ENCODE data around the gene SAPCD2.

Gene SAPCD2

GRCh38 chr9:137082222-137082924 lies 12.0 kb upstream of the SAPCD2 start:
- DNase-seq (ENCODE audit: low read depth in 1 of 2, low spot score in 1 of 2) = no peak

GRCh38 chr9:137080260-137081122 lies 10.1 kb upstream of the SAPCD2 start:
- DNase-seq (ENCODE audit: low read depth in 1 of 2, low spot score in 1 of 2) = no peak

- DNase-seq (ENCODE audit: low read depth in 1 of 2, low spot score in 1 of 2) = no peak
Observed at GRCh38 chr9:137079401-137079787, 9.0 kb upstream of the SAPCD2 start.

GRCh38 chr9:137078701-137079400 lies 8.5 kb upstream of the SAPCD2 start:
- no peak for DNase-seq (ENCODE audit: low read depth in 1 of 2, low spot score in 1 of 2)

GRCh38 chr9:137077758-137078693 lies 7.7 kb upstream of the SAPCD2 start:
- no peak for DNase-seq (ENCODE audit: low read depth in 1 of 2, low spot score in 1 of 2)

GRCh38 chr9:137077010-137077747 lies 6.8 kb upstream of the SAPCD2 start, which contains the start of gene UAP1L1:
Gene UAP1L1, plus strand, starts transcription at chr9:137077517. Its CDS starts 16 bp downstream, at chr9:137077533.
- DNase-seq (ENCODE audit: low read depth in 1 of 2, low spot score in 1 of 2) = no peak

GRCh38 chr9:137076636-137077009 lies 6.3 kb upstream of the SAPCD2 start:
- DNase-seq (ENCODE audit: low read depth in 1 of 2, low spot score in 1 of 2) = no peak

- DNase-seq (ENCODE audit: low read depth in 1 of 2, low spot score in 1 of 2) = no peak
Observed at GRCh38 chr9:137075275-137075775, 5.0 kb upstream of the SAPCD2 start.

- DNase-seq (ENCODE audit: low read depth in 1 of 2, low spot score in 1 of 2) = no peak
Observed at GRCh38 chr9:137074657-137075274, 4.4 kb upstream of the SAPCD2 start.

- DNase-seq (ENCODE audit: low read depth in 1 of 2, low spot score in 1 of 2) = no peak
Observed at GRCh38 chr9:137073992-137074399, 3.6 kb upstream of the SAPCD2 start.

- DNase-seq (ENCODE audit: low read depth in 1 of 2, low spot score in 1 of 2) = no peak
Observed at GRCh38 chr9:137071282-137071681, 925 bp upstream of the SAPCD2 start.

GRCh38 chr9:137070906-137071275 lies 534 bp upstream of the SAPCD2 start:
- no peak for DNase-seq (ENCODE audit: low read depth in 1 of 2, low spot score in 1 of 2)

GRCh38 chr9:137069508-137070091 lies 757 bp downstream of the SAPCD2 start:
- DNase-seq (ENCODE audit: low read depth in 1 of 2, low spot score in 1 of 2) = no peak

- DNase-seq (ENCODE audit: low read depth in 1 of 2, low spot score in 1 of 2) = no peak
Observed at GRCh38 chr9:137068539-137069507, 1.5 kb downstream of the SAPCD2 start.

GRCh38 chr9:137067860-137068538 lies 2.4 kb downstream of the SAPCD2 start:
- DNase-seq (ENCODE audit: low read depth in 1 of 2, low spot score in 1 of 2) = peak; percentile 73 to 75

GRCh38 chr9:137066096-137066861 lies 4.1 kb downstream of the SAPCD2 start:
- no peak for DNase-seq (ENCODE audit: low read depth in 1 of 2, low spot score in 1 of 2)

Data from activated T-helper 1 cell treated with anti-CD3 and anti-CD28 coated beads, Interleukin-2, amount 50 U/mL, for 16 hours (primary cell).